ENCODE data around the gene LIMS1. TPM values are rescaled to one million over a fixed set of nuclear protein-coding genes. Genes with fewer than 3 reads are reported as not detected.

LIMS1 gene
- total and polyA plus RNA-seq, 2 donors (not counting 3 experiments of a cell fraction or from before 2014, with no cell fraction given) = 153 to 229 TPM

DNA sequence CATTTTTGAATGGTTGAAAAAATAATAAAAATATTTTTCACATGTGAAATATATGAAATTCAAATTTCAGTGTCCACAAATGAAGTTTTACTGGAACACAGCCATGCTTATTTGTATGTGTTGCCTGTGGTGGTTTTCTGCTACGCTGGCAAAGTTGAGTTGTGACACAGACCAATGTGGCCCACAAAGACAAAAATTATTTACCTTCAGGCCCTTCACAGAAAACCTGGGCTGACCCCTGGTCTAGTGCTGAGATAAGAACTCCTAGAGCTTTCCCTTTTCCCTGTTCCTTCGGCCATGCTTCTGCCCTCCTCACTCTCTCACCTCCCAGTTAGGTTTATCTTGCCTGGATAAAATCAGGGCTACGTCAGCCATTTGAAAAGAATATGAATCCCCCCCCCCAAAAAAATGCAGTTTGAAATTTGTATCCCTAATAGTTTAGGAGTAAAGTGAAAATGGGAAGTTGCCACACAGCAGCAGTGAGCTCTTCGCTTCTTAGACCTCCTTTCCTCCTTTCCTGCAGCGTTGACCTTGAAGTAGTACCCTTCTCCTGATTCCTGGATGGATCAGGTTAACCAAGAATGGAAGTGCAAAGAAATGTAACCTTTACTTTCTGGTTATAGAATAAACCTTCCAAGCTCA lies 91.0 kb downstream of the LIMS1 start:
- no peak overlapping the region for H2AFZ ChIP-seq (ENCODE audit: low read depth, low read length)
- no peak overlapping the region for H3K4me3 ChIP-seq (replicated peaks in 1 of 3; ENCODE audit: insufficient read depth in 1 of 3, low read depth in 1 of 3, low read length in 3 of 3)
- no peak overlapping the region for H3K9ac ChIP-seq (replicated peaks; ENCODE audit: extremely low read depth, insufficient read depth, low read length)
- BruUV-seq (replicated peaks) = no TSS peak
- FAIRE-seq (no peak), DNase-seq (ENCODE audit: low read depth, low spot score) (no peak)
- no peak overlapping the region for H3K27ac ChIP-seq (ENCODE audit: insufficient read depth, low read depth, low read length)
- ChIA-PET POLR2A (no interaction called here), CTCF (interaction anchor here (1.0 to 1.2 kb wide), 3 partner anchors 8 to 11 kb away, joined by 3 to 6 read pairs (median 4); no protein-coding TSS in a partner anchor)
- TF ChIP-seq MAX (IDR thresholded peaks at IDR 0.05; ENCODE audit: insufficient read depth, insufficient read length) (no peak), EZH2 (IDR thresholded peaks at IDR 0.05; ENCODE audit: borderline replicate concordance, low read depth, low read length, severe bottlenecking) (no peak), GATA2 (IDR thresholded peaks at IDR 0.05; ENCODE audit: insufficient read depth, insufficient read length, low read depth, low read length) (no peak), JUN (IDR thresholded peaks at IDR 0.05; ENCODE audit: borderline replicate concordance, insufficient read depth, insufficient read length, low read depth) (no peak), POLR2AphosphoS5 (IDR thresholded peaks at IDR 0.05; ENCODE audit: insufficient read depth, low read depth, low read length) (no peak)
- TF ChIP-seq, protein P1, sequence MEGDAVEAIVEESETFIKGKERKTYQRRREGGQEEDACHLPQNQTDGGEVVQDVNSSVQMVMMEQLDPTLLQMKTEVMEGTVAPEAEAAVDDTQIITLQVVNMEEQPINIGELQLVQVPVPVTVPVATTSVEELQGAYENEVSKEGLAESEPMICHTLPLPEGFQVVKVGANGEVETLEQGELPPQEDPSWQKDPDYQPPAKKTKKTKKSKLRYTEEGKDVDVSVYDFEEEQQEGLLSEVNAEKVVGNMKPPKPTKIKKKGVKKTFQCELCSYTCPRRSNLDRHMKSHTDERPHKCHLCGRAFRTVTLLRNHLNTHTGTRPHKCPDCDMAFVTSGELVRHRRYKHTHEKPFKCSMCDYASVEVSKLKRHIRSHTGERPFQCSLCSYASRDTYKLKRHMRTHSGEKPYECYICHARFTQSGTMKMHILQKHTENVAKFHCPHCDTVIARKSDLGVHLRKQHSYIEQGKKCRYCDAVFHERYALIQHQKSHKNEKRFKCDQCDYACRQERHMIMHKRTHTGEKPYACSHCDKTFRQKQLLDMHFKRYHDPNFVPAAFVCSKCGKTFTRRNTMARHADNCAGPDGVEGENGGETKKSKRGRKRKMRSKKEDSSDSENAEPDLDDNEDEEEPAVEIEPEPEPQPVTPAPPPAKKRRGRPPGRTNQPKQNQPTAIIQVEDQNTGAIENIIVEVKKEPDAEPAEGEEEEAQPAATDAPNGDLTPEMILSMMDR (IDR thresholded peaks at IDR 0.05; ENCODE audit: extremely low read depth in 1 of 2, insufficient read depth in 1 of 2, low read depth in 1 of 2, low read length in 2 of 2) = no peak
- H3K4me1 ChIP-seq (ENCODE audit: control insufficient read depth, extremely low read depth, insufficient read depth, low read length) = peaks cover 18% of the 10 kb centered on the region
- H3K27me3 ChIP-seq (ENCODE audit: control insufficient read depth in 2 of 2, insufficient read depth in 2 of 2, low read length in 2 of 2) = no peaks in the 10 kb centered on the region
- dilution Hi-C loops (cut with MboI; ENCODE audit: extremely low pct_ligation_motif_present, low sequenced_read_pairs) = no loop called here
- intact Hi-C loops (cut with micrococcal nuclease) = no loop called here
- H4K20me1 ChIP-seq (replicated peaks; ENCODE audit: control insufficient read depth, extremely low read depth, insufficient read depth, low read length) = no peaks in the 10 kb centered on the region
- H3K9me1 ChIP-seq (replicated peaks; ENCODE audit: control insufficient read depth, extremely low read depth, insufficient read depth, low read length) = no peaks in the 10 kb centered on the region
- peaks cover 32% of the 10 kb centered on the region for H3K79me2 ChIP-seq (ENCODE audit: control insufficient read depth, insufficient read depth, low read length)
- no peaks in the 10 kb centered on the region for H3K9me3 ChIP-seq (replicated peaks; ENCODE audit: control insufficient read depth, insufficient read depth, low read length)
- no peaks in the 10 kb centered on the region for H3K36me3 ChIP-seq (ENCODE audit: control insufficient read depth in 2 of 2, extremely low read depth in 1 of 2, insufficient read depth in 2 of 2, low read length in 2 of 2)
- H3K4me2 ChIP-seq (ENCODE audit: insufficient read depth, low read length) = no peak overlapping the region

All from endothelial cell of umbilical vein (primary cell).